Measurements from ENCODE around the gene ARMC9. TPM values are rescaled to one million over a fixed set of nuclear protein-coding genes. Genes with fewer than 3 reads are reported as not detected.

The ARMC9 gene
- total RNA-seq, 1 donor from 2014 or later, result 35.2 TPM

DNA sequence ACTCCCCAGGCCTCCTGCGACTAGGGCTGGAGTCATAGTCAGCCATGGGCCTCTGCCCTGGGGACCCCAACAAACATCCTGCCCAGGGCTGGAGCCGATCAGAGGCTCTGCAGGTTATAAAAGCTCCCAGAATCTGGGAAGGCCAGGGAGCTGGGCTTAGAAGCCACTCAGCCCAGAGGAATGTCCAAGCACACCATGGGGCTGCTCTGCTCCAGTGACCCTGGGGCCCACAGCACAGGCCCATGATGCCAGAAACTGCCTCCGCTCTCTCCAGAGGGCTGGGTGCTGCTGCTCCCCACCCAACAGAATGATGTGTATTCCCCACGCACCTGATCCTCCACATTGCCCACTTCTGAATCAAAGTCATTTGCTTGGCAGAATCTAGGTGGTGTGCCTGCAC is 88.5 kb downstream of the ARMC9 start:
- Mint-ChIP-seq H3K27me3 (no peaks in the 10 kb centered on the region), H3K4me3 (no peak overlapping the region), H3K4me1 (ENCODE audit: unreplicated experiment) (no peaks in the 10 kb centered on the region), H3K9me3 (no peaks in the 10 kb centered on the region), H3K36me3 (peaks cover 22% of the 10 kb centered on the region), H3K27ac (no peak overlapping the region)
- TF ChIP-seq, protein P1, sequence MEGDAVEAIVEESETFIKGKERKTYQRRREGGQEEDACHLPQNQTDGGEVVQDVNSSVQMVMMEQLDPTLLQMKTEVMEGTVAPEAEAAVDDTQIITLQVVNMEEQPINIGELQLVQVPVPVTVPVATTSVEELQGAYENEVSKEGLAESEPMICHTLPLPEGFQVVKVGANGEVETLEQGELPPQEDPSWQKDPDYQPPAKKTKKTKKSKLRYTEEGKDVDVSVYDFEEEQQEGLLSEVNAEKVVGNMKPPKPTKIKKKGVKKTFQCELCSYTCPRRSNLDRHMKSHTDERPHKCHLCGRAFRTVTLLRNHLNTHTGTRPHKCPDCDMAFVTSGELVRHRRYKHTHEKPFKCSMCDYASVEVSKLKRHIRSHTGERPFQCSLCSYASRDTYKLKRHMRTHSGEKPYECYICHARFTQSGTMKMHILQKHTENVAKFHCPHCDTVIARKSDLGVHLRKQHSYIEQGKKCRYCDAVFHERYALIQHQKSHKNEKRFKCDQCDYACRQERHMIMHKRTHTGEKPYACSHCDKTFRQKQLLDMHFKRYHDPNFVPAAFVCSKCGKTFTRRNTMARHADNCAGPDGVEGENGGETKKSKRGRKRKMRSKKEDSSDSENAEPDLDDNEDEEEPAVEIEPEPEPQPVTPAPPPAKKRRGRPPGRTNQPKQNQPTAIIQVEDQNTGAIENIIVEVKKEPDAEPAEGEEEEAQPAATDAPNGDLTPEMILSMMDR (conservative IDR thresholded peaks at IDR 0.05), result no peak
- no peak for DNase-seq (ENCODE audit: extremely low spot score, unreplicated experiment)

GRCh38 chr2:231287696-231288095 is 89.3 kb downstream of the ARMC9 start:
- TF ChIP-seq, protein P1 (conservative IDR thresholded peaks at IDR 0.05), result no peak
- no peak overlapping the region for H3K4me3 Mint-ChIP-seq
- H3K36me3 Mint-ChIP-seq, result peaks cover 24% of the 10 kb centered on the region
- H3K9me3 Mint-ChIP-seq, result no peaks in the 10 kb centered on the region
- no peak overlapping the region for H3K27ac Mint-ChIP-seq
- DNase-seq (ENCODE audit: extremely low spot score, unreplicated experiment), result no peak
- no peaks in the 10 kb centered on the region for H3K27me3 Mint-ChIP-seq
- peaks cover 3% of the 10 kb centered on the region for H3K4me1 Mint-ChIP-seq (ENCODE audit: unreplicated experiment)

GRCh38 chr2:231288590-231288989 is 90.2 kb downstream of the ARMC9 start:
- Mint-ChIP-seq H3K27me3 (no peaks in the 10 kb centered on the region), H3K9me3 (no peaks in the 10 kb centered on the region), H3K4me3 (no peak overlapping the region), H3K4me1 (ENCODE audit: unreplicated experiment) (peaks cover 3% of the 10 kb centered on the region), H3K36me3 (peaks cover 24% of the 10 kb centered on the region), H3K27ac (no peak overlapping the region)
- DNase-seq (ENCODE audit: extremely low spot score, unreplicated experiment), result no peak
- TF ChIP-seq, protein P1 (conservative IDR thresholded peaks at IDR 0.05), result no peak

GRCh38 chr2:231290321-231291015 is 92.0 kb downstream of the ARMC9 start:
- Mint-ChIP-seq H3K4me1 (ENCODE audit: unreplicated experiment) (peaks cover 3% of the 10 kb centered on the region), H3K36me3 (peaks cover 20% of the 10 kb centered on the region), H3K9me3 (no peaks in the 10 kb centered on the region), H3K27ac (no peak overlapping the region), H3K27me3 (no peaks in the 10 kb centered on the region), H3K4me3 (no peak overlapping the region)
- TF ChIP-seq, protein P1 (conservative IDR thresholded peaks at IDR 0.05), result no peak
- DNase-seq (ENCODE audit: extremely low spot score, unreplicated experiment), result no peak

DNA sequence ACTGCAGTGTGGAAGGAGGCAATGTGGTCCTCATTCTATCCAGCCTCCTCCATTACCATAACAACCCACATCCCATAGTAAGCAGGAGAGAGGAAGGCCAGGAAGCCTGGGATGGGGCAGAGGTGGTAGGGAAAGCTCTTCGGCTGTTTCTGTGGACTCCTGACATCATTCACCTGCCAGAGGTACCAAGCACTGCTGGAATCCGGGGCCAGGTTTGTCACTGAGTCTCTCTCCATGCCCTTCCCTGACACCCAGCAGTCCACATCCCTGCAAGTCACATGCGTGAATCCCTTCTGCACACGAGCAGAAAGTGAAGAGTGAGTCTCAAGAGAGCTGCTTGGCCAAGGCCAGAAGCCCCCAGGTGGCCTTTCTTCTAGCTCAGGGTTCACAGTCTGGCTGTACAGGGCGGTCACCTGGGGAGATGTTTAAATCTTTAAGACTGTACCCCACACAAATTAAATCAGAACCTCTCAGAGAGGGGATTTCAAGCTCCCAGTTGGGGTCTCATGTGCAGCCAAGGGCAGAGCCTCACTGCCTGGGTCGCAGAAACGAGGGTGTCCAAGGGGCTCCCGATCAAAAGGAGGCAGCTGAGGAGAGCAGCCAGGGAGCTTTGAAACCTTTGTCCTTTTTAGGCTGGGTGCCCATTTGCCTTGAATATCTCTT is 94.2 kb downstream of the ARMC9 start:
- Mint-ChIP-seq H3K9me3 (no peaks in the 10 kb centered on the region), H3K36me3 (peaks cover 25% of the 10 kb centered on the region), H3K4me3 (no peak overlapping the region), H3K27ac (no peak overlapping the region), H3K4me1 (ENCODE audit: unreplicated experiment) (peaks cover 7% of the 10 kb centered on the region), H3K27me3 (no peaks in the 10 kb centered on the region)
- TF ChIP-seq, protein P1 (conservative IDR thresholded peaks at IDR 0.05), result no peak
- no peak for DNase-seq (ENCODE audit: extremely low spot score, unreplicated experiment)
